ENCODE measurements around the gene DIP2B.

Gene DIP2B

DNA sequence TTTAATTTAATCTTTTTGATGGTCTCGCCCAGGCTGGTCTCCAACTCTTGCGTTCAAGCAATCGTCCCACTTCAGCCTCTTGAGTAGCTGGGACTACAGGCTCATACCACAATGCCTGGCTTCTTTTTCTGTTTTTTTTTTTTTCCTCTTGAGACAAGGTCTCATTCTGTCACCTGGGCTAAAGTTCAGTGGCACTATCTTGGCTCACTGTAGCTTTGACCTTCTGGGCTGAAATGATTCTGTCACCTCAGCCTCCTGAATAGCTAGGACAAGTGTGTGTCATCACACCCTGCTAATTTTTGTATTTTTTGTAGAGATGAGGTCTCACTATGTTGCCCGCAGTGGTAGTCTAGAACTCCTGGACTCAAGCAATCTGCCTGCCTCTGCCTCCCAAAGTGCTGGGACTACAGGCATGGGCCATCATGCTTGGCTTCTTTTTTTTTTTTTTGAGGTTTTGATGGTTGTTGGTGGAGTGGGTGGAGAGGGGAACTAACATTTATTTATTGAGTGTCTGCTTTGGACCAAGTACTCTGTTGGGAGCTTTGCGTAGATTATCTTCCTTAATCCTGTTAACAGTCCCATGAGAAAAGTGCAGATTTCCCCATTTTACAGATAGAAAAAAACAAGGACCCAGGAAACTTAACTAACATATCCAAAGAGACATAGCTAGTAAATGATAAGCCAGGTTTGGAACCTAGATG is 102.0 kb downstream of the DIP2B start:
- TF ChIP-seq, protein P1, sequence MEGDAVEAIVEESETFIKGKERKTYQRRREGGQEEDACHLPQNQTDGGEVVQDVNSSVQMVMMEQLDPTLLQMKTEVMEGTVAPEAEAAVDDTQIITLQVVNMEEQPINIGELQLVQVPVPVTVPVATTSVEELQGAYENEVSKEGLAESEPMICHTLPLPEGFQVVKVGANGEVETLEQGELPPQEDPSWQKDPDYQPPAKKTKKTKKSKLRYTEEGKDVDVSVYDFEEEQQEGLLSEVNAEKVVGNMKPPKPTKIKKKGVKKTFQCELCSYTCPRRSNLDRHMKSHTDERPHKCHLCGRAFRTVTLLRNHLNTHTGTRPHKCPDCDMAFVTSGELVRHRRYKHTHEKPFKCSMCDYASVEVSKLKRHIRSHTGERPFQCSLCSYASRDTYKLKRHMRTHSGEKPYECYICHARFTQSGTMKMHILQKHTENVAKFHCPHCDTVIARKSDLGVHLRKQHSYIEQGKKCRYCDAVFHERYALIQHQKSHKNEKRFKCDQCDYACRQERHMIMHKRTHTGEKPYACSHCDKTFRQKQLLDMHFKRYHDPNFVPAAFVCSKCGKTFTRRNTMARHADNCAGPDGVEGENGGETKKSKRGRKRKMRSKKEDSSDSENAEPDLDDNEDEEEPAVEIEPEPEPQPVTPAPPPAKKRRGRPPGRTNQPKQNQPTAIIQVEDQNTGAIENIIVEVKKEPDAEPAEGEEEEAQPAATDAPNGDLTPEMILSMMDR (IDR thresholded peaks at IDR 0.05; ENCODE audit: extremely low read depth, missing control alignments), result no peak
- DNase-seq (ENCODE audit: low spot score), result no peak

DNA sequence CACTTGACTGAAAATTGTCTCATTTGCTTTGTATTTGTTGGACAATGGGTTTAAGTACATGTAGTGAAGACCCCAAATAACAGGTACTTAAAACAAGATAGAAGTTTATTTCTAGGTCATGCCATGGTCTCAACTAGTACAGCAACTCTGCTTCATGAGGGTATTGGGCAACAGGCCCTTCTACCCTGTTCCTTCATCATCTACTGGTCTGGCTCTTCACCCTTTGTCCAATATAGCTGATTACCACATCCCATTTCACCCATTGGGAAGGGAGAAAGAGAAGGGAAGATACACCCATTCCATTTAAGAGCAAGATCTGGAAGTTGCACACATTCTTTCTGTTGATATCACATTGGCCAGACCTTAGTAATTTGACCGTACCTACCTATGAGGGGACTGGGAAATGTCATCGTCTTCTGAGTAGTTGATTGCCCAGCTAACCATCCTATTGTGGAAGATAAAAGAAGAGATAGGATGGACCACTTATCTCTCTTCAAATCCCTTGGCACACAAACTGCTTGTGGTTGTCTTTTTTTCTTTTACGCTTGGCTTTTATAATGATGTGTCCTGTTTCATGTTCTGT is 104.6 kb downstream of the DIP2B start:
- TF ChIP-seq, protein P1 (IDR thresholded peaks at IDR 0.05; ENCODE audit: extremely low read depth, missing control alignments), result no peak
- DNase-seq (ENCODE audit: low spot score), result no peak

DNA sequence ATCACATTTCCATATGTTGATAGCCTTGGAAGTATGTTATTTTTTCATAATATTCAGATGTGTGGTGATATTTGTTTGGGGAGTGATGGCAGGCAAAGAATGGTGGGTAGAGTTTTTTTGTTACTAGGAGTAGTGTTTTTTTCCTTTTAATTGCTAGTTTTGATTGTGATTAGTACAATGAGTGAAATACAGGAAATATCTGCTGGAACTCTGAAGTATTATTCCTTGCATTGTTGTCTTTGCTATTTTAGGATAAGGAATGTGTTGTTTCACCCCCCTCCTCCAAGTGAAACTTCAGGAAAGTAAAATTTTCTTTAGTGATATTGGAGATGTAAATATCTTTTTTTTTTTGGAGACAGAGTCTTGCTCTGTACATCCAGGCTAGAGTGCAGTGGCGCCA is 105.4 kb downstream of the DIP2B start:
- TF ChIP-seq, protein P1 (IDR thresholded peaks at IDR 0.05; ENCODE audit: extremely low read depth, missing control alignments), result no peak
- no peak for DNase-seq (ENCODE audit: low spot score)

DNA sequence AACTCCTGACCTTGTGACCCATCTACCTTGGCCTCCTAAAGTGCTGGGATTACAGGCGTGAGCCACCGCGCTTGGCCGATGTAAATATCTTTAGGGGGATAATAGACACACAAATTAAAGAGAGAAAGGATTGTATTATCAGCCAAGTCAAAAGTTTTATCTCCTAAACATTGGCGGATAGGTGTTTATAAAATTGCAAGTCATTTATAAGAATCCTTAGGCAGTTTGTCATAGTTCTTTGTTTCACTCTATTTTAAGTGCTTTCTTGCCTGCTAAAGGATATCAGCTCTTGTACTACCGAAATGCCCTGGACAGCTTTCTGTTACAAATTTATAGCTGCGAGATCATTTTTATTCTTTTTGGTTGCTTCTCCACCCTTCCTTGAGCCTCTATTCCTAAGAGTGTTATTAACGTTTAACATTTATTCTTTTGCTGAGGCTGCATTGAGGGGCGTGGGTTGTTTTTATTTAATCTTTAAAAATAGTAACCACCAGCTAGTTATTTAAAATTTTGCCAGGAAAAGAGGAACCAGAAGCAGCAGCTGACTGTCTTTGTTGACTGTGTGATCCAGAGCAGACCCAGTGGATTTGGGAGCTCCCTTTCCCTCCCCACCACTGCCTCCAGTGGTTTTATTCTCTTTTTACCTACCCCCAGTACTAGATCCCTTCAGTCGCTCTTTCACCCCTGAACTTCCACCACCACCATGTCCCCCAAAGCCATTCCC is 106.4 kb downstream of the DIP2B start:
- no peak for DNase-seq (ENCODE audit: low spot score)

GRCh38 chr12:50612882-50613281 is 108.1 kb downstream of the DIP2B start:
- TF ChIP-seq, protein P1 (IDR thresholded peaks at IDR 0.05; ENCODE audit: extremely low read depth, missing control alignments), result no peak

More for the DNA sequence above, 106.4 kb downstream of the DIP2B start:
- TF ChIP-seq, protein P1 (IDR thresholded peaks at IDR 0.05; ENCODE audit: extremely low read depth, missing control alignments), result no peak

GRCh38 chr12:50613463-50613862 is 108.7 kb downstream of the DIP2B start:
- DNase-seq (ENCODE audit: low spot score), result no peak
- TF ChIP-seq, protein P1 (IDR thresholded peaks at IDR 0.05; ENCODE audit: extremely low read depth, missing control alignments), result no peak

More at GRCh38 chr12:50612882-50613281, 108.1 kb downstream of the DIP2B start:
- no peak for DNase-seq (ENCODE audit: low spot score)

DNA sequence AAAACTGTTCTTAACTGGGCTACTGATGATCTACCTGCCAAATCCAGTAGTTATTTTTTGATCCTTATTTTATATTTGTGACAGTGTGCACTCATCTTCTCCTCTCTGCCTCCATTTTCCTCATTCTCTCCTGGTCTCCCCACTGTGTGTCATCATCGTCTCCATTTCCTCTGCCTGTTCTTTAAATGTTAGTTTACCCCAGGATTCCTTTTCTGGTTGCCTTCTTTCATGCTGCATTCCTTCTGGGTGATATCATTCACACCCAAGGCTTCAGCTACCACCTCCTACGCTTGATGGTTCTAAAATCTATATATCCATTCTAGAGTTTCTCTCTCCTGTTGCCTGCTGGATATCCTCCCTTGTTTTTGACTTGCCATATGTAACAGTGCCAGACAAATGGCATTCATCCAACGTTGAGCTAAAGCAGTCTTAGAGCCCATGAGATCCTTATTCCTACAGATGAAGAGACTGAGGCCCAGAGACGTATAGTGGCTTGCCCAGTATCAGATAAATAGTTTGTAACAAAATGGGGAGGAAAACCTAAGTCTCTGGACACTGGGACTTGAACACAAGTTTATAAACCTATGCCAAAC is 109.5 kb downstream of the DIP2B start:
- TF ChIP-seq, protein P1 (IDR thresholded peaks at IDR 0.05; ENCODE audit: extremely low read depth, missing control alignments), result no peak
- no peak for DNase-seq (ENCODE audit: low spot score)
